ENCODE measurements around the gene KIAA0232. TPM values are rescaled to one million over a fixed set of nuclear protein-coding genes. Genes with fewer than 3 reads are reported as not detected.

The KIAA0232 gene
- total and polyA plus RNA-seq, 9 of the 15 experiments (the other 6 are each of a cell fraction or from before 2014, with no cell fraction given): 3.5 to 17.4 (median 13.0) TPM

GRCh38 chr4:6826781-6827508, 44.4 kb downstream of the KIAA0232 start (continued):
- TF ChIP-seq, protein P1, sequence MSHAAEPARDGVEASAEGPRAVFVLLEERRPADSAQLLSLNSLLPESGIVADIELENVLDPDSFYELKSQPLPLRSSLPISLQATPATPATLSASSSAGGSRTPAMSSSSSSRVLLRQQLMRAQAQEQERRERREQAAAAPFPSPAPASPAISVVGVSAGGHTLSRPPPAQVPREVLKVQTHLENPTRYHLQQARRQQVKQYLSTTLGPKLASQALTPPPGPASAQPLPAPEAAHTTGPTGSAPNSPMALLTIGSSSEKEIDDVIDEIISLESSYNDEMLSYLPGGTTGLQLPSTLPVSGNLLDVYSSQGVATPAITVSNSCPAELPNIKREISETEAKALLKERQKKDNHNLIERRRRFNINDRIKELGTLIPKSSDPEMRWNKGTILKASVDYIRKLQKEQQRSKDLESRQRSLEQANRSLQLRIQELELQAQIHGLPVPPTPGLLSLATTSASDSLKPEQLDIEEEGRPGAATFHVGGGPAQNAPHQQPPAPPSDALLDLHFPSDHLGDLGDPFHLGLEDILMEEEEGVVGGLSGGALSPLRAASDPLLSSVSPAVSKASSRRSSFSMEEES (CRISPR knock-in tag; IDR thresholded peaks at IDR 0.05): no peak
- TF ChIP-seq ZFX (CRISPR knock-in tag; IDR thresholded peaks at IDR 0.05) (no peak), ZNF124 (CRISPR knock-in tag; IDR thresholded peaks at IDR 0.05) (no peak)

- in situ Hi-C loops (cut with MboI) (no loop called here), intact Hi-C loops (cut with micrococcal nuclease) (no loop called here)
- CTCF ChIA-PET (ENCODE audit: low intra/inter-chr PET ratio): no interaction called here
- H3K27me3 ChIP-seq (ENCODE audit: control insufficient read depth in 2 of 2, insufficient read depth in 2 of 2, low read length in 2 of 2): no peaks in the 10 kb centered on the region
- H2AFZ ChIP-seq (ENCODE audit: low read depth, low read length): no peak overlapping the region
- H3K4me3 ChIP-seq: no peak overlapping the region
- H3K9me3 ChIP-seq (replicated peaks; ENCODE audit: control insufficient read depth, insufficient read depth, low read depth, low read length): no peaks in the 10 kb centered on the region; the same call in 1 of the 2 replicates
- H3K36me3 ChIP-seq (ENCODE audit: control insufficient read depth, insufficient read depth, low read length): peaks cover 86% of the 10 kb centered on the region
- no peak overlapping the region for H3K27ac ChIP-seq (ENCODE audit: extremely low read depth, low read depth, low read length)
- BruUV-seq (replicated peaks): no TSS peak
- WGBS (ENCODE audit: insufficient coverage, low coverage, missing lambda C conversion rate): 51% methylated on average over 5 of the region's 5 CpGs
- peaks cover 82% of the 10 kb centered on the region for H3K79me2 ChIP-seq (ENCODE audit: control insufficient read depth, insufficient read depth, low read length)
- DNase-seq (ENCODE audit: extremely low read depth in 1 of 4, low spot score in 3 of 4) (no peak), FAIRE-seq (no peak), ATAC-seq (no peak)
- no peaks in the 10 kb centered on the region for H3K9me1 ChIP-seq (ENCODE audit: control insufficient read depth, insufficient read depth, low read length)
- POLR2A ChIA-PET: interaction anchor here (1.6 kb wide), 1 partner anchor 9 kb away, joined by 7 read pairs; no protein-coding TSS in a partner anchor
- H4K20me1 ChIP-seq (replicated peaks; ENCODE audit: control insufficient read depth, insufficient read depth, low read length): peaks cover 7% of the 10 kb centered on the region
- peaks cover 3 to 23% of the 10 kb centered on the region in 2 experiments; a peak in 3 of 5 replicates for H3K4me1 ChIP-seq (replicated peaks in 1 of 2; ENCODE audit: control insufficient read depth in 2 of 2, insufficient read depth in 2 of 2, low read length in 2 of 2)
- H3K9ac ChIP-seq (ENCODE audit: insufficient read depth in 1 of 2, low read depth in 2 of 2, low read length in 2 of 2): no peak overlapping the region
- no peak overlapping the region for H3K4me2 ChIP-seq (ENCODE audit: insufficient read depth, low read length)
- no peak for TF ChIP-seq ZMIZ1 (IDR thresholded peaks at IDR 0.05; ENCODE audit: low read depth in 2 of 2, low read length in 2 of 2)
- no peak for TF ChIP-seq PHB (CRISPR knock-in tag; IDR thresholded peaks at IDR 0.05)
- no peak for TF ChIP-seq CBX3 (IDR thresholded peaks at IDR 0.05; ENCODE audit: borderline replicate concordance in 1 of 2, low read length in 2 of 2)
- no peak for TF ChIP-seq ZNF75A (CRISPR knock-in tag; IDR thresholded peaks at IDR 0.05)
- no peak for TF ChIP-seq NCOA4 (IDR thresholded peaks at IDR 0.05; ENCODE audit: partially characterized antibody)
Observed at GRCh38 chr4:6829086-6829485, 46.6 kb downstream of the KIAA0232 start.

All from K562 (cell line).